HepG2 (cell line): ENCODE data around the gene DCDC2. TPM values are rescaled to one million over a fixed set of nuclear protein-coding genes. Genes with fewer than 3 reads are reported as not detected.
"Not testable (repeated sequence)": the region's sequence is repeated elsewhere in the genome, so short reads cannot be mapped to it uniquely, and the experiment has no call there.

ENCODE experiments used
- ATAC-seq: fragments of 200-7000 bp; cut with Tn5 transposase; 3 replicates; pipeline ENCODE4 v1.9.1; 2020; ENCODE audit warnings: mild to moderate bottlenecking, moderate library complexity
- BruUV-seq: library from RNA; stranded (reverse); fragments of 400-500 nt; replicated peaks from 2 replicates; lab custom pipeline; 2021; lab: Mats Ljungman, UMichigan
- CTCF ChIA-PET: fragments of 300-600 bp; formaldehyde crosslinking; extraction: SDS; loops from one replicate; lab custom pipeline; 2021; ENCODE audit warnings: low total read pairs, inconsistent platforms, low intra/inter-chr PET ratio; lab: Yijun Ruan, JAX
- POLR2A ChIA-PET: fragments of 350-600 bp; sonication (Branson Sonifier 250); formaldehyde crosslinking; loops from one replicate; lab custom pipeline; 2020; ENCODE audit warnings: antibody characterized with exemption, inconsistent platforms; lab: Yijun Ruan, JAX
- DNase-seq: peaks from one replicate; pipeline ENCODE4 v3.0.0-alpha.2; 2015; ENCODE audit warnings: low spot score
- FAIRE-seq: peaks from 3 replicates; lab custom pipeline; 2011; peaks lifted over from hg19 to GRCh38; lab: Jason Lieb, UNC
- H2AFZ ChIP-seq: one replicate; pipeline ENCODE4 v1.6.1; 2011; ENCODE audit warnings: low read length, inconsistent platforms
- H3K27ac ChIP-seq: fragments of 300-600 bp; 3 replicates; pipeline ENCODE4 v1.8.0; 2011; ENCODE audit warnings: mixed run types, mild to moderate bottlenecking, mixed read lengths, low read length, inconsistent platforms; ENCODE audit not compliant: insufficient read depth; ENCODE audit errors: extremely low read length
- H3K27me3 ChIP-seq, 2 experiments: fragments of 200-600 bp in 1 of 2; 2 replicates in 1 of 2; 3 replicates in 1 of 2; pipeline versions ENCODE4 v1.6.0 to v1.8.0; 2011; ENCODE audit warnings: low read length in 2 of 2, mild to moderate bottlenecking in 2 of 2, moderate library complexity in 2 of 2, inconsistent platforms in 1 of 2; ENCODE audit not compliant: insufficient read depth in 2 of 2, control insufficient read depth in 1 of 2
- H3K36me3 ChIP-seq, 2 experiments: fragments of 200-600 bp in 1 of 2; replicated peaks in 1 of 2; 2 replicates in 1 of 2; 3 replicates in 1 of 2; pipeline versions ENCODE4 v1.5.1 to v1.8.0; 2011; ENCODE audit warnings: low read length in 2 of 2, inconsistent platforms in 1 of 2; ENCODE audit not compliant: insufficient read depth in 2 of 2, control insufficient read depth in 1 of 2
- H3K4me1 ChIP-seq: 2 replicates; pipeline ENCODE4 v1.5.1; 2012; ENCODE audit warnings: low read length, inconsistent platforms; ENCODE audit not compliant: insufficient read depth
- H3K4me2 ChIP-seq: 2 replicates; pipeline ENCODE4 v1.6.0; 2011; ENCODE audit warnings: low read depth, low read length, inconsistent platforms
- H3K4me3 ChIP-seq, 3 experiments: fragments of 200-600 bp in 1 of 3; sonication (generic), shearing (Covaris generic) in 1 of 3; replicated peaks in 1 of 3; 2 replicates each; pipeline ENCODE4 v1.5.1; 2011 to 2016; ENCODE audit warnings: low read length in 3 of 3, inconsistent platforms in 2 of 3, low read depth in 2 of 3, mild to moderate bottlenecking in 2 of 3, control low read depth in 1 of 3, mixed read lengths in 1 of 3; ENCODE audit not compliant: insufficient read depth in 1 of 3
- H3K79me2 ChIP-seq: one replicate; pipeline ENCODE4 v1.6.1; 2011; ENCODE audit warnings: low read length, inconsistent platforms; ENCODE audit not compliant: insufficient read depth
- H3K9ac ChIP-seq: 2 replicates; pipeline ENCODE4 v1.6.0; 2011; ENCODE audit warnings: mild to moderate bottlenecking, low read depth, low read length, inconsistent platforms; ENCODE audit not compliant: insufficient read depth
- H3K9me3 ChIP-seq: 2 replicates; pipeline ENCODE4 v1.5.1; 2012; ENCODE audit warnings: mild to moderate bottlenecking, low read length
- H4K20me1 ChIP-seq: 2 replicates; pipeline ENCODE4 v1.6.0; 2011; ENCODE audit warnings: inconsistent platforms, mild to moderate bottlenecking, low read length, moderate library complexity; ENCODE audit not compliant: insufficient read depth
- LCORL ChIP-seq, 2 experiments: fragments of 450-650 bp in 1 of 2; sonication (generic) in 1 of 2; formaldehyde crosslinking in 1 of 2; IDR thresholded peaks; 2 replicates each; pipeline versions ENCODE4 v1.5.0 to v1.6.1; 2017 to 2020; ENCODE audit warnings: antibody characterized with exemption in 1 of 2, missing genetic modification reagents in 1 of 2
- WGBS: methylation state at CpG from one replicate; pipeline ENCODE4 v1.1.6; 2017; ENCODE audit warnings: low lambda C conversion rate; 5-methylcytosine and 5-hydroxymethylcytosine counted together
- in situ Hi-C: cut with HindIII; loops from 2 replicates; pipeline ENCODE4 v1.10.0; 2017; ENCODE audit warnings: low pct_unique_long_range_greater_than_20kb; ENCODE audit not compliant: extremely low pct_ligation_motif_present
- intact Hi-C: fragments of 100-400 bp; cut with micrococcal nuclease; formaldehyde crosslinking; loops from one replicate; pipeline ENCODE4 v1.10.0; 2022; ENCODE audit not compliant: unreplicated experiment
- polyA plus RNA-seq, 8 experiments: library from polyadenylated mRNA; depleted of rRNA in 3 of 8; stranded (reverse) in 7 of 8; unstranded in 1 of 8; fragments of >200 nt; fragmentation: Illumina TruSeq in 4 of 8; extraction: Trizol in 4 of 8; gene quantifications; 2 replicates each; pipeline versions ENCODE4 v1.2.1 to v1.2.3, GENCODE V29; 2011 to 2016; ENCODE audit warnings: low read depth in 4 of 8, missing spikeins in 1 of 8, mixed read lengths in 1 of 8; ENCODE audit not compliant: insufficient read depth in 1 of 8
- total RNA-seq, 5 experiments: library from RNA; depleted of rRNA; stranded (reverse); fragments of >200 nt; fragmentation: Illumina TruSeq; extraction: Trizol; gene quantifications; 2 replicates each; pipeline ENCODE4 v1.2.3, GENCODE V29; 2016; ENCODE audit warnings: low read depth in 1 of 5

Gene DCDC2
- total and polyA plus RNA-seq, 2 of the 13 experiments (the other 11 are each of a cell fraction or from before 2014, with no cell fraction given): 9.0 to 36.2 TPM

DNA sequence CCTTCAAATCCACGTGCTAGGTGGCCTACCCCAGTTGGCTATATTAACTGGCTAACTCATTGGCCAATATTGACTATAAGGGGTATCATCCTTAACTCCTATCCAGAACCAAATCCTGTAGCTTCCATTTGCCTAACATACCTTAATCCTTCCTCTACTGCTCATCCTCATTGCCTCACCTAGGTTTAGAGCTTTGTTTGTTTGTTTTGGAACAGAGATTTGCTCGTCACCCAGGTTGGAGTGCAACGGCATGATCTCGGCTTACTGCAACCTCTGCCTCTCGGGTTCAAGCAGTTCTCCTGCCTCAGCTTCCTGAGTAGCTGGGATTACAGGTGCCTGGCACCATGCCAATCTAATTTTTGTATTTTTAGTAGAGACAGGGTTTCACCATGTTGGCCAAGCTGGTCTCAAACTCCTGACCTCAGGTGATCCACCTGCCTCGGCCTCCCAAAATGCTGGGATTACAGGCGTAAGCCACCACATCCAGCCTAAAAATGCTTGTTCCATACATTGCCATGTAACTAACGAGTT lies 7.3 kb upstream of the DCDC2 start:
- WGBS: 84% methylated on average over 8 of the region's 8 CpGs
- H3K79me2 ChIP-seq; H3K27ac ChIP-seq; CTCF ChIA-PET; BruUV-seq; H3K9ac ChIP-seq; H3K27me3 ChIP-seq; DNase-seq; H4K20me1 ChIP-seq; H3K4me2 ChIP-seq; FAIRE-seq; H3K9me3 ChIP-seq; ATAC-seq; POLR2A ChIA-PET; H2AFZ ChIP-seq; H3K4me3 ChIP-seq; H3K36me3 ChIP-seq; in situ Hi-C loops; intact Hi-C loops; TF ChIP-seq LCORL (CRISPR knock-in tag; IDR thresholded peaks at IDR 0.05): not testable (repeated sequence)
- TF ChIP-seq LCORL (IDR thresholded peaks at IDR 0.05): peak; percentile 91
- peaks cover 10% of the 10 kb centered on the region for H3K4me1 ChIP-seq

GRCh38 chr6:24362363-24362762 lies 4.5 kb upstream of the DCDC2 start:
- 73% methylated on average over 5 of the region's 5 CpGs for WGBS
- not testable (repeated sequence) for BruUV-seq
- POLR2A ChIA-PET: interaction anchor here (0.8 to 0.9 kb wide), 3 partner anchors 18 to 21 kb away, joined by 3 to 4 read pairs (median 4); no protein-coding TSS in a partner anchor

More at GRCh38 chr6:24362363-24362762, 4.5 kb upstream of the DCDC2 start:
- in situ Hi-C loops, H3K4me3 ChIP-seq, H3K27me3 ChIP-seq, H2AFZ ChIP-seq, ATAC-seq, H3K9ac ChIP-seq, DNase-seq, FAIRE-seq, H3K4me2 ChIP-seq, H3K36me3 ChIP-seq, H4K20me1 ChIP-seq, H3K9me3 ChIP-seq, intact Hi-C loops, CTCF ChIA-PET: not testable (repeated sequence)
- H3K79me2 ChIP-seq: peaks cover 11% of the 10 kb centered on the region
- peaks cover 15% of the 10 kb centered on the region for H3K4me1 ChIP-seq
- peak overlapping the region; percentile 15 for H3K27ac ChIP-seq
